GM23338 (cell line): ENCODE measurements around the gene NKAIN2. TPM values are rescaled to one million over a fixed set of nuclear protein-coding genes. Genes with fewer than 3 reads are reported as not detected.

Experiments used
- ATAC-seq: fragments of 200-7000 bp; cut with Tn5 transposase; 3 replicates; pipeline ENCODE4 v1.9.1; 2020
- DNase-seq: peaks from one replicate; pipeline ENCODE4 v3.0.0-alpha.2; 2015; ENCODE audit warnings: low spot score
- H2AFZ ChIP-seq: fragments of 200-600 bp; sonication (generic); 2 replicates; pipeline ENCODE4 v1.8.0; 2016; ENCODE audit warnings: antibody characterized with exemption, mild to moderate bottlenecking, moderate library complexity
- H3F3A ChIP-seq: fragments of 200-600 bp; sonication (generic); replicated peaks from 2 replicates; pipeline ENCODE4 v1.8.0; 2017; ENCODE audit warnings: antibody characterized with exemption, mixed run types, low read depth
- H3K27ac ChIP-seq: fragments of 200-600 bp; sonication (generic); 2 replicates; pipeline ENCODE4 v1.6.1; 2016; ENCODE audit warnings: low read depth
- H3K27me3 ChIP-seq: fragments of 200-600 bp; sonication (generic); 2 replicates; pipeline ENCODE4 v1.8.0; 2016; ENCODE audit warnings: mild to moderate bottlenecking, mixed run types, moderate library complexity; ENCODE audit not compliant: insufficient read depth
- H3K36me3 ChIP-seq: fragments of 200-600 bp; sonication (generic); 2 replicates; pipeline ENCODE4 v1.8.0; 2016; ENCODE audit warnings: mild to moderate bottlenecking; ENCODE audit not compliant: insufficient read depth
- H3K4me1 ChIP-seq: fragments of 200-600 bp; sonication (generic); 2 replicates; pipeline ENCODE4 v1.8.0; 2016; ENCODE audit warnings: mild to moderate bottlenecking, moderate library complexity; ENCODE audit not compliant: insufficient read depth
- H3K4me2 ChIP-seq: fragments of 200-600 bp; sonication (generic); 2 replicates; pipeline ENCODE4 v1.7.1; 2017; ENCODE audit warnings: mixed run types
- H3K4me3 ChIP-seq: fragments of 200-600 bp; sonication (generic); 2 replicates; pipeline ENCODE4 v1.6.1; 2016; ENCODE audit warnings: mixed run types
- H3K79me2 ChIP-seq: fragments of 200-600 bp; sonication (generic); replicated peaks from 2 replicates; pipeline ENCODE4 v1.8.0; 2017; ENCODE audit warnings: mild to moderate bottlenecking; ENCODE audit not compliant: insufficient read depth
- H3K9me2 ChIP-seq: fragments of 200-600 bp; sonication (generic); 2 replicates; pipeline ENCODE4 v1.8.0; 2017; ENCODE audit not compliant: insufficient read depth
- H4K20me1 ChIP-seq: fragments of 200-600 bp; sonication (generic); replicated peaks from 2 replicates; pipeline ENCODE4 v1.8.0; 2017; ENCODE audit warnings: mild to moderate bottlenecking; ENCODE audit not compliant: insufficient read depth
- H3K27ac Mint-ChIP-seq: 2 replicates; pipeline ENCODE4 v1.8.0; 2020; ENCODE audit warnings: inconsistent platforms, mild to moderate bottlenecking, moderate library complexity, mixed read lengths
- H3K27me3 Mint-ChIP-seq: 3 replicates; pipeline ENCODE4 v1.8.0; 2022; ENCODE audit warnings: low read depth, mild to moderate bottlenecking, moderate library complexity, mixed read lengths, inconsistent platforms; ENCODE audit not compliant: insufficient read depth, poor library complexity
- H3K36me3 Mint-ChIP-seq: 3 replicates; pipeline ENCODE4 v1.8.0; 2021; ENCODE audit warnings: low read depth, mild to moderate bottlenecking, inconsistent platforms, moderate library complexity, mixed read lengths
- H3K4me1 Mint-ChIP-seq: 3 replicates; pipeline ENCODE4 v1.8.0; 2020; ENCODE audit warnings: mild to moderate bottlenecking, inconsistent platforms, mixed read lengths
- H3K4me3 Mint-ChIP-seq: 3 replicates; pipeline ENCODE4 v1.8.0; 2021; ENCODE audit warnings: moderate library complexity, mild to moderate bottlenecking, inconsistent platforms, mixed read lengths
- H3K9me3 Mint-ChIP-seq: 3 replicates; pipeline ENCODE4 v1.8.0; 2020; ENCODE audit warnings: moderate library complexity, mild to moderate bottlenecking, inconsistent platforms, mixed read lengths
- EZH2 ChIP-seq: fragments of 200-600 bp; sonication (generic); IDR thresholded peaks from one replicate; pipeline ENCODE4 v1.8.0; 2017; ENCODE audit warnings: antibody characterized with exemption, mild to moderate bottlenecking, low read depth; ENCODE audit not compliant: unreplicated experiment
- EZH2phosphoT487 ChIP-seq: fragments of 200-600 bp; sonication (generic); IDR thresholded peaks from one replicate; pipeline ENCODE4 v1.8.1; 2018; ENCODE audit warnings: antibody characterized with exemption; ENCODE audit not compliant: unreplicated experiment
- JUNB ChIP-seq: IDR thresholded peaks from one replicate; pipeline ENCODE4 v1.6.1; 2016; ENCODE audit warnings: antibody characterized with exemption; ENCODE audit not compliant: unreplicated experiment
- NANOG ChIP-seq: IDR thresholded peaks from 2 replicates; pipeline ENCODE4 v1.6.1; 2016; ENCODE audit warnings: antibody characterized with exemption, borderline replicate concordance
- POLR2AphosphoS5 ChIP-seq: IDR thresholded peaks from 2 replicates; pipeline ENCODE4 v1.6.1; 2016; ENCODE audit warnings: antibody characterized with exemption, low read depth
- STAT1 ChIP-seq: IDR thresholded peaks from one replicate; pipeline ENCODE4 v1.6.1; 2016; ENCODE audit warnings: antibody characterized with exemption; ENCODE audit not compliant: unreplicated experiment
- ZNF114 ChIP-seq: fragments of 250-450 bp; sonication (Bioruptor Pico); IDR thresholded peaks from 2 replicates; pipeline ENCODE4 v1.5.0; 2020; ENCODE audit warnings: mild to moderate bottlenecking, moderate library complexity
- ZNF331 ChIP-seq: fragments of 250-450 bp; sonication (Bioruptor Pico); IDR thresholded peaks from 2 replicates; pipeline ENCODE4 v1.5.0; 2020; ENCODE audit warnings: low read depth, mild to moderate bottlenecking, moderate library complexity
- polyA plus RNA-seq: library from polyadenylated mRNA; unstranded; fragments of >200 nt; fragmentation: Nextera tagmentation; extraction: Ambion mirVana; gene quantifications from 2 replicates; pipeline ENCODE4 v1.2.1, GENCODE V29; 2016
- total RNA-seq: library from RNA; depleted of rRNA; stranded (reverse); fragments of >200 nt; shearing (Covaris generic); gene quantifications from 2 replicates; pipeline ENCODE4 v1.2.3, GENCODE V29; 2014
- TF ChIP-seq, protein P1 (sequence below), 2 experiments: fragments of 200-600 bp in 1 of 2; sonication (generic) in 1 of 2; conservative IDR thresholded peaks; 2 replicates each; pipeline versions ENCODE4 v1.5.1 to v1.6.1; 2016 to 2017; ENCODE audit warnings: antibody characterized with exemption in 2 of 2, low read depth in 2 of 2, mild to moderate bottlenecking in 2 of 2, moderate library complexity in 1 of 2
- TF ChIP-seq, protein P2 (sequence below): IDR thresholded peaks from one replicate; pipeline ENCODE4 v1.6.1; 2018; ENCODE audit warnings: antibody characterized with exemption; ENCODE audit not compliant: unreplicated experiment
- TF ChIP-seq, protein P3 (sequence below): IDR thresholded peaks from 2 replicates; pipeline ENCODE4 v1.6.1; 2016; ENCODE audit warnings: antibody characterized with exemption

The NKAIN2 gene
- total and polyA plus RNA-seq, 2 experiments from 2014 or later: 0.39 to 1.1 TPM

DNA sequence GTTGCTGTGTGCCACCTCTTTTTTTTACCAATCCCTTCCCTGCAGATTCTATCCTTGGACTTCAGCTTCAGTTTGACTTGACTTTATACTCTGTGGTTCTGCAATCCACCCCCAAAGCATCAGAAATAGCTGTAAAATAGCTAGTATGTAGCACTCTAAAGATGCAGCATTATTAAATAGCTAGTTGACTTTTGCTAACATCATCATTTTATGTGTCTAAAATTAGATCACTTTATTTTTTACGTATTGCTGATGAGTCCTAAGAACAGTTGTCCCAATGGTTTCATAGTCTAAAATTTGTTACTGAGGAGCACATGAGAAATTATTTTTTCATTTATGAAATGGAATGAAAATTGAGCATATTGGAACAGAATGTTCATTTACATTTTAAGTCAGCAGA lies 138.2 kb downstream of the NKAIN2 start:
- Histone ChIP-seq H3K4me2 (no peak overlapping the region), H3K36me3 (no peaks in the 10 kb centered on the region), H3K79me2 (no peaks in the 10 kb centered on the region), H2AFZ (no peak overlapping the region), H3K9me2 (no peaks in the 10 kb centered on the region), H3F3A (no peaks in the 10 kb centered on the region), H3K4me3 (no peak overlapping the region), H3K4me1 (no peaks in the 10 kb centered on the region), H4K20me1 (no peaks in the 10 kb centered on the region), H3K27me3 (no peaks in the 10 kb centered on the region), H3K27ac (no peak overlapping the region)
- Mint-ChIP-seq H3K27me3 (no peaks in the 10 kb centered on the region), H3K27ac (no peak overlapping the region), H3K4me1 (peaks cover 3% of the 10 kb centered on the region; the same call in 1 of the 3 replicates), H3K9me3 (no peaks in the 10 kb centered on the region), H3K36me3 (no peaks in the 10 kb centered on the region), H3K4me3 (no peak overlapping the region)
- no peak for ATAC-seq
- TF ChIP-seq EZH2 (no peak), STAT1 (no peak), EZH2phosphoT487 (no peak), ZNF114 (CRISPR knock-in tag) (no peak), POLR2AphosphoS5 (no peak), NANOG (no peak), ZNF331 (CRISPR knock-in tag) (no peak), JUNB (no peak)
- TF ChIP-seq, protein P1, sequence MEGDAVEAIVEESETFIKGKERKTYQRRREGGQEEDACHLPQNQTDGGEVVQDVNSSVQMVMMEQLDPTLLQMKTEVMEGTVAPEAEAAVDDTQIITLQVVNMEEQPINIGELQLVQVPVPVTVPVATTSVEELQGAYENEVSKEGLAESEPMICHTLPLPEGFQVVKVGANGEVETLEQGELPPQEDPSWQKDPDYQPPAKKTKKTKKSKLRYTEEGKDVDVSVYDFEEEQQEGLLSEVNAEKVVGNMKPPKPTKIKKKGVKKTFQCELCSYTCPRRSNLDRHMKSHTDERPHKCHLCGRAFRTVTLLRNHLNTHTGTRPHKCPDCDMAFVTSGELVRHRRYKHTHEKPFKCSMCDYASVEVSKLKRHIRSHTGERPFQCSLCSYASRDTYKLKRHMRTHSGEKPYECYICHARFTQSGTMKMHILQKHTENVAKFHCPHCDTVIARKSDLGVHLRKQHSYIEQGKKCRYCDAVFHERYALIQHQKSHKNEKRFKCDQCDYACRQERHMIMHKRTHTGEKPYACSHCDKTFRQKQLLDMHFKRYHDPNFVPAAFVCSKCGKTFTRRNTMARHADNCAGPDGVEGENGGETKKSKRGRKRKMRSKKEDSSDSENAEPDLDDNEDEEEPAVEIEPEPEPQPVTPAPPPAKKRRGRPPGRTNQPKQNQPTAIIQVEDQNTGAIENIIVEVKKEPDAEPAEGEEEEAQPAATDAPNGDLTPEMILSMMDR (conservative IDR thresholded peaks at IDR 0.05; ENCODE audit: low read depth in 2 of 2): no peak
- TF ChIP-seq, protein P2, sequence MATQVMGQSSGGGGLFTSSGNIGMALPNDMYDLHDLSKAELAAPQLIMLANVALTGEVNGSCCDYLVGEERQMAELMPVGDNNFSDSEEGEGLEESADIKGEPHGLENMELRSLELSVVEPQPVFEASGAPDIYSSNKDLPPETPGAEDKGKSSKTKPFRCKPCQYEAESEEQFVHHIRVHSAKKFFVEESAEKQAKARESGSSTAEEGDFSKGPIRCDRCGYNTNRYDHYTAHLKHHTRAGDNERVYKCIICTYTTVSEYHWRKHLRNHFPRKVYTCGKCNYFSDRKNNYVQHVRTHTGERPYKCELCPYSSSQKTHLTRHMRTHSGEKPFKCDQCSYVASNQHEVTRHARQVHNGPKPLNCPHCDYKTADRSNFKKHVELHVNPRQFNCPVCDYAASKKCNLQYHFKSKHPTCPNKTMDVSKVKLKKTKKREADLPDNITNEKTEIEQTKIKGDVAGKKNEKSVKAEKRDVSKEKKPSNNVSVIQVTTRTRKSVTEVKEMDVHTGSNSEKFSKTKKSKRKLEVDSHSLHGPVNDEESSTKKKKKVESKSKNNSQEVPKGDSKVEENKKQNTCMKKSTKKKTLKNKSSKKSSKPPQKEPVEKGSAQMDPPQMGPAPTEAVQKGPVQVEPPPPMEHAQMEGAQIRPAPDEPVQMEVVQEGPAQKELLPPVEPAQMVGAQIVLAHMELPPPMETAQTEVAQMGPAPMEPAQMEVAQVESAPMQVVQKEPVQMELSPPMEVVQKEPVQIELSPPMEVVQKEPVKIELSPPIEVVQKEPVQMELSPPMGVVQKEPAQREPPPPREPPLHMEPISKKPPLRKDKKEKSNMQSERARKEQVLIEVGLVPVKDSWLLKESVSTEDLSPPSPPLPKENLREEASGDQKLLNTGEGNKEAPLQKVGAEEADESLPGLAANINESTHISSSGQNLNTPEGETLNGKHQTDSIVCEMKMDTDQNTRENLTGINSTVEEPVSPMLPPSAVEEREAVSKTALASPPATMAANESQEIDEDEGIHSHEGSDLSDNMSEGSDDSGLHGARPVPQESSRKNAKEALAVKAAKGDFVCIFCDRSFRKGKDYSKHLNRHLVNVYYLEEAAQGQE: no peak
- TF ChIP-seq, protein P3, sequence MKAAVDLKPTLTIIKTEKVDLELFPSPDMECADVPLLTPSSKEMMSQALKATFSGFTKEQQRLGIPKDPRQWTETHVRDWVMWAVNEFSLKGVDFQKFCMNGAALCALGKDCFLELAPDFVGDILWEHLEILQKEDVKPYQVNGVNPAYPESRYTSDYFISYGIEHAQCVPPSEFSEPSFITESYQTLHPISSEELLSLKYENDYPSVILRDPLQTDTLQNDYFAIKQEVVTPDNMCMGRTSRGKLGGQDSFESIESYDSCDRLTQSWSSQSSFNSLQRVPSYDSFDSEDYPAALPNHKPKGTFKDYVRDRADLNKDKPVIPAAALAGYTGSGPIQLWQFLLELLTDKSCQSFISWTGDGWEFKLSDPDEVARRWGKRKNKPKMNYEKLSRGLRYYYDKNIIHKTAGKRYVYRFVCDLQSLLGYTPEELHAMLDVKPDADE: no peak
- no peak for DNase-seq
